ENCODE results near the gene SIL1.

The SIL1 gene

GRCh38 chr5:138951986-138952735 is 246.0 kb downstream of the SIL1 start:
- no peak for DNase-seq

- no peak for DNase-seq
Measured at GRCh38 chr5:138951091-138951985, 246.8 kb downstream of the SIL1 start.

GRCh38 chr5:138950421-138951031 is 247.6 kb downstream of the SIL1 start:
- DNase-seq, result no peak

- no peak for DNase-seq
Measured at GRCh38 chr5:138949988-138950387, 248.2 kb downstream of the SIL1 start.

GRCh38 chr5:138949223-138949574 is 249.0 kb downstream of the SIL1 start:
- no peak for DNase-seq

GRCh38 chr5:138948471-138949222 is 249.5 kb downstream of the SIL1 start:
- no peak for DNase-seq

GRCh38 chr5:138947780-138948179 is 250.4 kb downstream of the SIL1 start:
- no peak for DNase-seq

- DNase-seq, result no peak
Measured at GRCh38 chr5:138946831-138947560, 251.2 kb downstream of the SIL1 start.

- no peak for DNase-seq
Measured at GRCh38 chr5:138946241-138946623, 251.9 kb downstream of the SIL1 start.

GRCh38 chr5:138945421-138946240 is 252.5 kb downstream of the SIL1 start:
- no peak for DNase-seq

GRCh38 chr5:138944527-138945322 is 253.4 kb downstream of the SIL1 start:
- no peak for DNase-seq

GRCh38 chr5:138943599-138944173 is 254.5 kb downstream of the SIL1 start:
- no peak for DNase-seq

GRCh38 chr5:138942861-138943260 is 255.3 kb downstream of the SIL1 start:
- DNase-seq, result no peak

- no peak for DNase-seq
Measured at GRCh38 chr5:138942066-138942465, 256.1 kb downstream of the SIL1 start.

GRCh38 chr5:138938526-138938925 is 259.6 kb downstream of the SIL1 start:
- no peak for DNase-seq

GRCh38 chr5:138937392-138938387 is 260.5 kb downstream of the SIL1 start:
- DNase-seq, result no peak

GRCh38 chr5:138936968-138937345 is 261.2 kb downstream of the SIL1 start:
- no peak for DNase-seq

- no peak for DNase-seq
Measured at GRCh38 chr5:138936225-138936967, 261.8 kb downstream of the SIL1 start.
